ENCODE measurements around the gene SLC27A3.
"Not testable (repeated sequence)": the region's sequence is repeated elsewhere in the genome, so short reads cannot be mapped to it uniquely, and the experiment has no call there.

The SLC27A3 gene

DNA sequence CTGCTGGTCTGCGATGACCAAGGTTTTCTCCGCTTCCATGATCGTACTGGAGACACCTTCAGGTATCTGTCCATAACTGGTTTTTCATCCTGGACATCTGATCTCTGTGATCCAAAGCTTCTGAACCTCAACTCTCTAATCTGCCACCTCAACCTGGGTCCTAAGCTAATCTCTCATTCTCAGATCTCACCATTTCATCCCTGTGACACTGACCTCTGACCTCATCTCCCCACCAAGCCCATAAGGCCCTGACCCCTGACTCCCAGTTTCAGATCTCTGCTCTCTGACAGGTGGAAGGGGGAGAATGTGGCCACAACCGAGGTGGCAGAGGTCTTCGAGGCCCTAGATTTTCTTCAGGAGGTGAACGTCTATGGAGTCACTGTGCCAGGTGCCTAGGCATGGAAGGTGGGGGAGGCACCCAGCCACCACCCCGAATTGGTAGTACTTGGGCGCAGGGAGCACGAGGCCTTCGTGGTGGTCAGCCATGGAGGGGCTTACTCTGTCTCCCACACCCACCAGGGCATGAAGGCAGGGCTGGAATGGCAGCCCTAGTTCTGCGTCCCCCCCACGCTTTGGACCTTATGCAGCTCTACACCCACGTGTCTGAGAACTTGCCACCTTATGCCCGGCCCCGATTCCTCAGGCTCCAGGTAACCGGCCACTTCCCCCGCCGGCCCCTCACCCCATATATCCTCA is 3.8 kb downstream of the SLC27A3 start:
- H3K36me3 ChIP-seq: peaks cover 0 to 21% (median 0%) of the 10 kb centered on the region in 3 donors
- peak overlapping the region; percentile 91 to 93 for H3K27ac ChIP-seq
- DNase-seq: no peak

DNA sequence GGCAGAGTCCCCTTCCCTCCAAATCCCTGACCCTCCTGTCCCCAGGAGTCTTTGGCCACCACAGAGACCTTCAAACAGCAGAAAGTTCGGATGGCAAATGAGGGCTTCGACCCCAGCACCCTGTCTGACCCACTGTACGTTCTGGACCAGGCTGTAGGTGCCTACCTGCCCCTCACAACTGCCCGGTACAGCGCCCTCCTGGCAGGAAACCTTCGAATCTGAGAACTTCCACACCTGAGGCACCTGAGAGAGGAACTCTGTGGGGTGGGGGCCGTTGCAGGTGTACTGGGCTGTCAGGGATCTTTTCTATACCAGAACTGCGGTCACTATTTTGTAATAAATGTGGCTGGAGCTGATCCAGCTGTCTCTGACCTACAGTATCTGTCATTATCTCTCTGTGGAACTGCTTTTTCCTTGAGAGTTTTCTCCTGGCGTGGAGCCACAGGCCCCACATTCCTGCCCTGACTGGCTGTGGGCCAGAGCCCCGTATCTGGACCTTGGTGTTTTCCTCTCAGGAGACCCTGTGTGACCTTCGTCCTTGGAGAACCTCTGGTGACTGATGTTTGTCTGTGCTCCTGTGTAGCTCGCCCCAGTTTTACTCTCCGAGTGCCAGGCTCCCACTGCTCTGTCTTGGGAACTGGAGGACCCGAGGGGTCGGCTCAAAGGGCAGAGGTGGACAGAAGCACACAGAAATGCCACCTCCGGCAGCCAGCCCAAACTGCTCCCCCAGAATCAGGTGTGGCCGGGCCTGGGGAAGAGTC is 4.8 kb downstream of the SLC27A3 start:
- Histone ChIP-seq H3K4me1 (peaks cover 0 to 65% (median 33%) of the 10 kb centered on the region in 4 donors), H3K27ac (peak overlapping the region in 1 of 2 donors; percentile 36), H3K4me3 (no peak overlapping the region), H3K27me3 (no peaks in the 10 kb centered on the region), H3K9me3 (no peaks in the 10 kb centered on the region), H3K36me3 (peaks cover 0 to 21% (median 0%) of the 10 kb centered on the region in 3 donors)
- TF ChIP-seq, protein P1, sequence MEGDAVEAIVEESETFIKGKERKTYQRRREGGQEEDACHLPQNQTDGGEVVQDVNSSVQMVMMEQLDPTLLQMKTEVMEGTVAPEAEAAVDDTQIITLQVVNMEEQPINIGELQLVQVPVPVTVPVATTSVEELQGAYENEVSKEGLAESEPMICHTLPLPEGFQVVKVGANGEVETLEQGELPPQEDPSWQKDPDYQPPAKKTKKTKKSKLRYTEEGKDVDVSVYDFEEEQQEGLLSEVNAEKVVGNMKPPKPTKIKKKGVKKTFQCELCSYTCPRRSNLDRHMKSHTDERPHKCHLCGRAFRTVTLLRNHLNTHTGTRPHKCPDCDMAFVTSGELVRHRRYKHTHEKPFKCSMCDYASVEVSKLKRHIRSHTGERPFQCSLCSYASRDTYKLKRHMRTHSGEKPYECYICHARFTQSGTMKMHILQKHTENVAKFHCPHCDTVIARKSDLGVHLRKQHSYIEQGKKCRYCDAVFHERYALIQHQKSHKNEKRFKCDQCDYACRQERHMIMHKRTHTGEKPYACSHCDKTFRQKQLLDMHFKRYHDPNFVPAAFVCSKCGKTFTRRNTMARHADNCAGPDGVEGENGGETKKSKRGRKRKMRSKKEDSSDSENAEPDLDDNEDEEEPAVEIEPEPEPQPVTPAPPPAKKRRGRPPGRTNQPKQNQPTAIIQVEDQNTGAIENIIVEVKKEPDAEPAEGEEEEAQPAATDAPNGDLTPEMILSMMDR (IDR thresholded peaks at IDR 0.05): no peak
- intact Hi-C loops (cut with DNase I; ENCODE audit: low total_unique reads): no loop called here
- DNase-seq: no peak

More for the DNA sequence above, 3.8 kb downstream of the SLC27A3 start:
- Histone ChIP-seq H3K4me1 (peaks cover 0 to 71% (median 43%) of the 10 kb centered on the region in 4 donors), H3K27me3 (no peaks in the 10 kb centered on the region), H3K4me3 (no peak overlapping the region), H3K9me3 (no peaks in the 10 kb centered on the region)
- TF ChIP-seq, protein P1 (IDR thresholded peaks at IDR 0.05): no peak
- intact Hi-C loops (cut with DNase I; ENCODE audit: low total_unique reads): no loop called here

DNA sequence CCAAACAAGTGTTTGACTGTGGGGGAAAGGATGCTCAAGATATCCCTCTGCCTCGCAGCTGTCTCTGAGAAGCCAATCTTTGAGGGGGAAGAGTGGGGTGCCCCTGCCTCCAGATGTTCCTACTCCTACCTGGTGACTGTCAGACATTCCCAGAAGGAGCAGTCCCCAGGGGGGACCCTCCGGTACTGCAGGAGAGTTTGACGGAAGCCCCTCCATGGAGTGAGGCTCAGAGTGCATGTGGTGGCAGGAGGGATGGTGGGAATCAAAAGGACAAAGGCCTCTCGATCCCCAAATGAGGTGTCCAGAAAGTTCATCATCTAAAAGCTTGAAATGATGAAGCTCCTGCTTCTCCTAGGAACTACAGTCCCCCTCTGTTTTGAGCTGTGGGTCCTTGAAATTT is 5.3 kb downstream of the SLC27A3 start:
- no peaks in the 10 kb centered on the region for H3K9me3 ChIP-seq
- no peaks in the 10 kb centered on the region for H3K27me3 ChIP-seq
- DNase-seq: no peak
- H3K4me1 ChIP-seq: peaks cover 0 to 64% (median 33%) of the 10 kb centered on the region in 4 donors
- H3K36me3 ChIP-seq: peaks cover 0 to 21% (median 0%) of the 10 kb centered on the region in 3 donors
- intact Hi-C loops (cut with DNase I; ENCODE audit: low total_unique reads): no loop called here
- TF ChIP-seq, protein P1 (IDR thresholded peaks at IDR 0.05): no peak
- peak overlapping the region in 1 of 2 donors; percentile 36 for H3K27ac ChIP-seq
- no peak overlapping the region for H3K4me3 ChIP-seq

DNA sequence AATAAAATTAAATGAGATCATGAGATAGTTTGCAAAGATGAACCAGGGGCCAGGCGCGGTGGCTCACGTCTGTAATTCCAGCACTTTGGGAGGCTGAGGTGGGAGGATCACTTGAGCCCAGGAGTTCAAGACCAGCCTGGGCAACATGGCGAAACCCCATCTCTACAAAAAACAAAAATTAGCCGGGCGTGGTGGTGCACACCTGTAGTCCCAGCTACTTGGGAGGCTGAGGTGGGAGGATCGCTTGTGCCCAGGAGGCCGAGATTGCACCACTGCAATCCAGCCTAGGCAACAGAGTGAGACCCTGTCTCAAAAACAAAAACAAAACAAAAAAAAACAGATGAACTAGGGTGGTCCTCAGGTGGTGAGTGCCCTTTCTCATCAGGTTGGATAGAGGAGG is 7.4 kb downstream of the SLC27A3 start:
- intact Hi-C loops (cut with DNase I; ENCODE audit: low total_unique reads); DNase-seq; H3K27me3 ChIP-seq; H3K9me3 ChIP-seq: not testable (repeated sequence)
- Histone ChIP-seq H3K4me3 (peak overlapping the region; percentile 59 to 74), H3K4me1 (peaks cover 0 to 46% (median 17%) of the 10 kb centered on the region in 4 donors), H3K36me3 (peaks cover 0 to 21% (median 0%) of the 10 kb centered on the region in 3 donors), H3K27ac (peak overlapping the region; percentile 90 to 97)

DNA sequence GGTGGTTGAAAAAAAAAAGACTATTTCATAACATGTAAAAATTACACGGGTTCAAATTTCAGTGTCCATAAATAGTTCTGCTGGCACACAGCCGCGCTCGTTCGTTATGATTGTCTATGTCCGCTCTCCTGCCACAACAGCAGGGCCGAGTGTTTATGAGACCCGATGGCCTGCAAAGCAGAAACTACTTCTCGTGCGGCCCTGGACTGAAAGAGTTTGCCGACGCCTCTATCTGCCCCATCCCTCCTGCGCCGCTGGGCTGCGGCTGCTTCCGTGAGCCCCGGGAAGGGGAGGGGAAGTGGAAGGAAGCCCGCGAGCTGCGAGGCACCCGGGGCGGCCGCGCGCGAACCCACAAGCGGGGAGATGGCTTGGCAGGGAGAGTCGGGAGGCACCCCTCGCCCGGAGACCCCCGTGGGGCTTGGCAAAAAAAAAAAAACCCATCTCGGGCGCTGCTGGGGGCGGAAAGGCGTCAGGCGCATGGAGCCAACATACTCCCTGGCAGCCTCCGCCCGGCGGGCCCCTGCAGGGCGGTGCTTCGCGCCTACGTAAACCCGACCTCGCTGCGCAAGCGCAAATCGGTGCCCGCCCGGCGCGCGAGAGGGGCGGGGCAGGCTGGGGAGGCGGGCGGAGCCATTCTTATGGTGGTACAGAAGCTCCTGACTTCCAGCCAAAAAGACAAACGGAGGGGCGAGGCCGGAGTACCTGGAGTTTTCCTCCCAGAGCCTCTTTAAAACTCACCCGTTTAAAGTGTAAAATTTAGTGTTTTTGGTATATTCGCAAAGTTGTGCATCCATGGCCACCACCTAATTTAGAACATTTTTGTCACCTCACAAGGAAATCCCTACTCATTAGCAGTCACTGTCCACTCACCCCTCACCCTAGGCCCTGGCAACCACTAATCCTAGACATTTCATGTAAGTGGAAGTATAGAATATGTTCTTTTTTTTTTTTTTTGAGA is 8.3 kb downstream of the SLC27A3 start:
- TF ChIP-seq, protein P1 (IDR thresholded peaks at IDR 0.05): peak; percentile 27 to 28
- Histone ChIP-seq H3K9me3 (no peaks in the 10 kb centered on the region), H3K4me1 (peaks cover 0 to 38% (median 10%) of the 10 kb centered on the region in 4 donors), H3K27ac (peak overlapping the region; percentile 90 to 97), H3K36me3 (peaks cover 0 to 14% (median 0%) of the 10 kb centered on the region in 3 donors), H3K4me3 (peak overlapping the region; percentile 59 to 74), H3K27me3 (no peaks in the 10 kb centered on the region)
- intact Hi-C loops (cut with DNase I; ENCODE audit: low total_unique reads): no loop called here
- peak; percentile 86 to 95 for DNase-seq
